K562 (cell line): ENCODE measurements around the gene GUK1. TPM values are rescaled to one million over a fixed set of nuclear protein-coding genes. Genes with fewer than 3 reads are reported as not detected.

Experiments
- ATF4 ChIP-seq: fragments of 450-650 bp; formaldehyde crosslinking; IDR thresholded peaks from 2 replicates; pipeline ENCODE4 v1.4.0; 2022; ENCODE audit warnings: mild to moderate bottlenecking, moderate library complexity
- CTCF ChIP-seq, 3 experiments: IDR thresholded peaks in 2 of 3; conservative IDR thresholded peaks in 1 of 3; 2 replicates each; pipeline ENCODE4 v1.5.1; 2011 to 2012; ENCODE audit warnings: low read length in 3 of 3, mild to moderate bottlenecking in 3 of 3, control low read depth in 2 of 3, improper control_type of control experiment in 1 of 3, inconsistent platforms in 1 of 3, low read depth in 1 of 3, mixed read lengths in 1 of 3, moderate library complexity in 1 of 3; ENCODE audit not compliant: insufficient read depth in 2 of 3
- ETV5 ChIP-seq: sonication (generic); formaldehyde crosslinking; IDR thresholded peaks from 2 replicates; pipeline ENCODE4 v1.4.0; 2020; ENCODE audit warnings: low read depth, mild to moderate bottlenecking, missing genetic modification reagents
- GABPB1 ChIP-seq: sonication (generic); formaldehyde crosslinking; IDR thresholded peaks from 2 replicates; pipeline ENCODE4 v1.8.0; 2022; ENCODE audit warnings: mild to moderate bottlenecking, missing genetic modification reagents
- HES1 ChIP-seq: fragments of 450-650 bp; IDR thresholded peaks from 2 replicates; pipeline ENCODE4 v1.6.1; 2016; ENCODE audit warnings: low read depth, mild to moderate bottlenecking, moderate library complexity
- MTA3 ChIP-seq: fragments of 450-650 bp; formaldehyde crosslinking; IDR thresholded peaks from 2 replicates; pipeline ENCODE4 v1.6.1; 2017; ENCODE audit warnings: mild to moderate bottlenecking, borderline replicate concordance
- MXD1 ChIP-seq: fragments of 250-450 bp; sonication (Bioruptor Pico); IDR thresholded peaks from 2 replicates; pipeline ENCODE4 v1.8.0; 2021; ENCODE audit warnings: borderline replicate concordance, mild to moderate bottlenecking, moderate library complexity; ENCODE audit not compliant: poor library complexity, severe bottlenecking
- NCOA1 ChIP-seq: fragments of 450-650 bp; IDR thresholded peaks from 2 replicates; pipeline ENCODE4 v1.6.1; 2016; ENCODE audit warnings: low read depth
- NCOA2 ChIP-seq, 2 experiments: fragments of 450-650 bp; IDR thresholded peaks; 2 replicates each; pipeline ENCODE4 v1.6.1; 2018; ENCODE audit warnings: mild to moderate bottlenecking in 2 of 2, moderate library complexity in 1 of 2; ENCODE audit not compliant: partially characterized antibody in 2 of 2
- NEUROD1 ChIP-seq: fragments of 150-350 bp; IDR thresholded peaks from 2 replicates; pipeline ENCODE4 v1.6.1; 2014; ENCODE audit warnings: borderline replicate concordance, low read length, low read depth; ENCODE audit not compliant: partially characterized antibody
- RERE ChIP-seq: sonication (generic); formaldehyde crosslinking; IDR thresholded peaks from 2 replicates; pipeline ENCODE4 v1.8.0; 2023; ENCODE audit warnings: missing genetic modification reagents, mild to moderate bottlenecking, borderline replicate concordance
- TCFL5 ChIP-seq: fragments of 250-450 bp; sonication (Bioruptor Pico); conservative IDR thresholded peaks from 2 replicates; pipeline ENCODE4 v1.6.1; 2021; ENCODE audit warnings: mild to moderate bottlenecking, moderate library complexity, matching md5 sums
- ZNF436 ChIP-seq: fragments of 250-450, 450-650 bp; sonication (Bioruptor Pico); formaldehyde crosslinking; IDR thresholded peaks from 2 replicates; pipeline ENCODE4 v1.7.0; 2020; ENCODE audit warnings: mild to moderate bottlenecking
- ZNF655 ChIP-seq: fragments of 250-450 bp; sonication (Bioruptor Pico); IDR thresholded peaks from 2 replicates; pipeline ENCODE4 v1.5.0; 2021
- polyA plus RNA-seq, 8 experiments: library from polyadenylated mRNA; depleted of rRNA in 4 of 8; stranded (reverse) in 5 of 8; unstranded in 3 of 8; fragments of >200 nt; fragmentation: Nextera tagmentation in 2 of 8; fragmentation: Illumina TruSeq in 1 of 8; extraction: Ambion mirVana in 2 of 8; extraction: Trizol in 1 of 8; gene quantifications; 2 replicates each; pipeline versions ENCODE4 v1.2.1 to v1.2.3, GENCODE V29; 2011 to 2014; ENCODE audit warnings: inconsistent platforms in 1 of 8, missing spikeins in 1 of 8
- total RNA-seq, 7 experiments: library from RNA; depleted of rRNA in 6 of 7; stranded (reverse); fragments of >200 nt in 6 of 7; fragmentation: Illumina TruSeq in 2 of 7; extraction: Trizol in 2 of 7; gene quantifications; 2 replicates each; pipeline versions ENCODE4 v1.2.1 to v1.2.3, GENCODE V29; 2011 to 2021; ENCODE audit warnings: low replicate concordance in 1 of 7

The GUK1 gene
- total and polyA plus RNA-seq, 9 of the 15 experiments (the other 6 are each of a cell fraction or from before 2014, with no cell fraction given): 7.0 to 331 (median 132) TPM

- no peak for TF ChIP-seq ATF4 (CRISPR knock-in tag)
- TF ChIP-seq ETV5 (CRISPR knock-in tag): no peak
- peak; percentile 59; the same call in 1 of the 2 replicates for TF ChIP-seq HES1
- no peak for TF ChIP-seq ZNF655 (CRISPR knock-in tag)
- TF ChIP-seq NCOA2 (IDR thresholded peaks at IDR 0.05; ENCODE audit: partially characterized antibody in 2 of 2): no peak
- TF ChIP-seq MXD1 (CRISPR knock-in tag): no peak
- TF ChIP-seq ZNF436 (CRISPR knock-in tag): no peak
- no peak for TF ChIP-seq RERE (CRISPR knock-in tag)
- TF ChIP-seq MTA3: peak; percentile 89; the same call in 1 of the 2 replicates
- TF ChIP-seq NEUROD1: peak; percentile 23
- no peak for TF ChIP-seq CTCF (IDR thresholded peaks at IDR 0.05 in 2 of 3, conservative IDR thresholded peaks at IDR 0.05 in 1 of 3; ENCODE audit: insufficient read depth in 2 of 3, low read depth in 1 of 3, low read length in 3 of 3)
- TF ChIP-seq TCFL5 (CRISPR knock-in tag): no peak
- peak; percentile 39; the same call in 1 of the 2 replicates for TF ChIP-seq NCOA1
- 0 out of 2 replicates have a peak, but pooled peaks have one; percentile 21 for TF ChIP-seq GABPB1 (CRISPR knock-in tag)
Observed at GRCh38 chr1:228145463-228146416, 5.7 kb downstream of the GUK1 start (continued).
